ENCODE measurements around the gene ANGEL2.
A peak's percentile ranks its signal among the peaks of the same experiment; 100 is the strongest.
"Not testable (repeated sequence)": the region's sequence is repeated elsewhere in the genome, so short reads cannot be mapped to it uniquely, and the experiment has no call there.

ANGEL2 gene, protein sequence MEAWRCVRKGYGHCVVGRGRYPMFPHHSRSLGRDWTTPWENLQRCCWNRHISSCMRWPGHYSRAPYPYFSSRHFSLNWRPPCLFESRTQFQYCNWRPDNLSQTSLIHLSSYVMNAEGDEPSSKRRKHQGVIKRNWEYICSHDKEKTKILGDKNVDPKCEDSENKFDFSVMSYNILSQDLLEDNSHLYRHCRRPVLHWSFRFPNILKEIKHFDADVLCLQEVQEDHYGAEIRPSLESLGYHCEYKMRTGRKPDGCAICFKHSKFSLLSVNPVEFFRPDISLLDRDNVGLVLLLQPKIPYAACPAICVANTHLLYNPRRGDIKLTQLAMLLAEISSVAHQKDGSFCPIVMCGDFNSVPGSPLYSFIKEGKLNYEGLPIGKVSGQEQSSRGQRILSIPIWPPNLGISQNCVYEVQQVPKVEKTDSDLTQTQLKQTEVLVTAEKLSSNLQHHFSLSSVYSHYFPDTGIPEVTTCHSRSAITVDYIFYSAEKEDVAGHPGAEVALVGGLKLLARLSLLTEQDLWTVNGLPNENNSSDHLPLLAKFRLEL

DNA sequence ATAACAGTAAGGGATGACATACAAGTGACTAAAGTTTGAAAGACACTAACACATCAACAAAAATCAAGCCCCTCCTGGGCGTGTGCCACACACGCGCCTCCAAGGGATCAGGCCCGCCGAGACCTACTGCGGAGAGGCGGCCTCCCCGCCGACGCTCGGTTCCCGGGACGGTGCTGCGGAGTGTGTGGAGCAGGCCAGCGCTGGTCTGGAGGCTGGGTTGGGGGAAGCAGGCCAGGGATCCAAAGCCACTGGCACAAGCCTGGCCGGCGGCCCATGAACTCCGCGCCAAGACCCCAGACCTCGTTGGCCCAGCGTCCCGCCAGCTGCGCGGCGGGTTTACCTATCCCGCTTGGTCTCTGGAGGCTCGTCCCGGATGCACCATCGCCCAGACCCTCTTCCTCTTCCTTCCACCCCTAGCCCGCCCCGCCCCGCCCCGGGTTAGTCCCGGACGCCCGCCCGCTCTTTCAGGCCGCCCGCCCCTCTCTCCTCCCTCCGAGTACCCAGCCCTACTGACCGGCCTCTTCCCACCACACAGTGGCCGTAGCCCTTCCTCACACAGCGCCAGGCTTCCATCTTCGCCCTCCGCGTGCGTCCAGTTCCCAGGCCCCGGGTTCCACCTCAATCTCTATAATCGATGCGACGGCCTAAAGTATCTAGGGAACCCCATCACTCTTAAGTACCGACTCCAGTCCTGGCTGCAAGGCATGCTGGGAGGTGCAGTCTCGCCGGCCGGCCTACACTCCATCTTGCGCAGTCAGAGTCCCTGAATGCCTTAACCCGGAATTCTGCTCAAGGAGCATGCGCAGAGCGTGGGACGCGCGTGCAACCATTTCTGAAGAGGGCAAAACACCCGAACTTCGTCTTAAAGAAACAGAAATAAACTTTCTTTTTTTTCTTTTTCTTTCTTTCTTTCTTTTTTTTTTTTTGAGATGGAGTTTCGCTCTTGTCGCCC, at the start of gene ANGEL2:
ANGEL2 (minus strand) TSS at position 769 of the 952 bp plus-strand sequence; CDS start at position 573, 196 bp downstream.
- peak; percentile 98 for DNase-seq

DNA sequence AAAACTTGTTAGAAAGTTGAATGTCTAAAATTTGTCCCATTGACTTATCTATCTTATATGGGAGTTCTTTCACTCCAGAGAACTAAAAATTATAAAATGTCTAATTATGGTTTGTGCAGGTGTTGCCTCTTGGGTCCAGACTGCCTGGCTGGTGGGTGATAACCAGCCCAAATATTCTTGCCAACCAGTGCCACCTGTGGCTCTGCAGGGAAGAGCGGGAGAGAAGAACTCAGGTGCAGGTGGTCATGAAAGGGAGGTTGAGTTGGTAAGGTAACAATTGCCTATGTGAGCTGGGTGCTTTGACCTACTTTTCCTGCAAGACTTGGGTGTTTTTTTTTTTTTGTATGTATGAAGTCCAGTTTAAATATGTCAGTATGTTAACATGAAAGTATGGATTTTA, 45.6 kb upstream of the ANGEL2 start:
- no peak for DNase-seq

DNA sequence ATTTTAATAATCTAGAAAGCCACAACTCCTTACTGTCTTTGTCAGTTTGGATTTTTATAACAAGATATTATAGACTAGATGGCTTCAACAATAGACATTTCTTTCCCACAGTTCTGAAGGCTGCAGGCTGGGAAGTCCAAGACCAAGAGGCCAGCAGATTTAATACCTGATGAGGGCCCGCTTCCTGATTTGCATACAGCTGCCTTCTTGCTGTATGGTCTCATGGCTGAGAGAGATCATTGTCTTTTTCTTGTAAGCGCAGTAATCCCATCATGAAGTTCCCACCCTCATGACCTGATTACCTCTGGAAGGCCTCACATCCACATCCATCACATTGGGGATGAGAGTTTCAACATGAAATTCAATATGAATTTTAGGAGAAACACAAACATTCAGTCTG, 45.2 kb upstream of the ANGEL2 start:
- no peak for DNase-seq

DNA sequence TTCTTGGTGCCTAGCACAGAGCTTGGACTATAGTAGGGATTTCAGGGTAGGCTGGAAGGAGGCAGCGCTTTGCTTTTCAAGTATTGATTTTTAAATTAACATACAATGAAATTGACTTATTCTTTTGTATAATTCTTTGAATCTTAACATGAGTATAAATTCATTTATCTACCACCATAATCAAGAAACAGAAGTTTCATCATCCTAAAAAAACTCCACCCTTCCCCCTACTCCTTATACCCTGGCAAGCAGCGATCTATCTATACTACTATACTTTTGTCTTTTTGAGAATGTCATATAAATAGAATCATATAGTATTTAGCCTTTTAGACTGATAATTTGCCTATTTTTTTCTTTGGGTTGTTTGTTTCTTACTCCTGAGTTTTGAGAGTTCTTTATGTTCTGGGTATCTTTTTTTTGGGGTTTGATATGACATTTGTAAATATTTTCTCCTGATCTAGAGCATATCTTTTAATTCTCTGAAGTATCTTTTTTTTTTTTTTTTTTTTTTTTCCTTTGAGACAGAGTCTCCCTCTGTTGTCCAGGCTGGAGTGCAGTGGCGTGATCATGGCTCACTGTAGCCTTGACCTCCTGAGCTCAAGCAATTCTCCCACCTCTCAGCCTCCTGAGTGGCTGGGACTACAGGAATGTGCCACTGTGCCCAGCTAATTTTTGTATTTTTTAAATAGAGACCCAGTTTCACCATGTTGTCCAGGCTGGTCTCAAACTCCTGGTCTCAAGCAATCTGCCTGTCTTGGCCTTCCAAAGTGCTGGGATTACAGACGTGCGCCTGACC, 41.8 kb upstream of the ANGEL2 start:
- no peak for DNase-seq

DNA sequence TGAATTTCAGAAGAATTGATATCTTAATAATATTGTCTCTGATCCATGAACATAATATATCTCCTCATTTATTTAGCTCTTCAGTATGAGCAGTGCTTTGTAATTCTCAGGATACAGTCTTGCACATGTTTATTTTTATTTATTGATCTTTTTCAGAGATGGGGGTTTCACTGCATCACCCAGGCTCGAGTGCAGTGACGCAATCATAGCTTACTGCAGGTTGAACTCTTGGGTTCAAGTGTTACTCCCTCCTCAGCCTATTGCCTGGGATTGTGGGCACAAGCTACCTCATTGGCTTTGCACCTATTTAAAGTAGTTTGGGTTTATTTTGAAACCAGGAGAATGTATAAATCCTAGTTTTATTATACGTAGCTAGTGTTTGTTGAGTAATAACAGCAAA, 40.1 kb upstream of the ANGEL2 start:
- no peak for DNase-seq

DNA sequence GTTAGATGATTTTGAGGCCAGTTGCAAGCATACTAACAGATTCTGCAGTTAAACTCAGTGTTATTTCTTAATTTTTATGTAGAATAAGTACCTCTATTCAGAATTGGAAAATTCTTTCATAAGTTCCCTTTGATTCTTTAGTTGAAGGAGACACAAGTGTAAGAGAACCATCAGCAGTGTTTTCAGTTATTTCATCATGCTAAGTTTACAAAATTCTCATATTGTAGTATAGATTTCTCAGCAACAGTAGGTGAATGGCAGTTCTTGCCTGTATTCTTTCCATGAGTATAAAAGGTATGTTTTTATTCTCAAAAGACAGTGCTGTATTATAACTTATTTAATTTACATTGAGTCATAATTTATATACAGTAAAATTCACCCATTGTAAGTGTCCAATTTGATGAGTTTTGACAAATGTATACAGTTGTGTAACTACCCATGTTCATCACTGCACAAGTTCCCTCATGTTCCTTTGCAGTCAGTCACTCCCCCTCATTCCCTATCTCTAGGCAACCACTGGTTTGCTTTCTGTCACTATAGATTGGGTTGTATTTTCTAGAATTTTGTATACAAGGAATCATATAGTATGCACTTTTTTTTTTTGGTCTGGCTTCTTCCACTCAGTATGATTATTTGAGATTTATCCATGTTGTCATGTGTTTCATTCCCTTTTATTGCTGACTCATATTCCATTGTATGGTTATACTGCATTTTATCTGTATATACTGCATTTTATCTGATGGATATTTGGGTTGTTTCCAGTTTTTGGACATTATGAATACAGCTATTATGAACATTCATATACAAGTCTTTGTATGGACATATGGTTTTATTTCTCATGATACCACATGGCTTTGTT, 39.3 kb upstream of the ANGEL2 start:
- no peak for DNase-seq

DNA sequence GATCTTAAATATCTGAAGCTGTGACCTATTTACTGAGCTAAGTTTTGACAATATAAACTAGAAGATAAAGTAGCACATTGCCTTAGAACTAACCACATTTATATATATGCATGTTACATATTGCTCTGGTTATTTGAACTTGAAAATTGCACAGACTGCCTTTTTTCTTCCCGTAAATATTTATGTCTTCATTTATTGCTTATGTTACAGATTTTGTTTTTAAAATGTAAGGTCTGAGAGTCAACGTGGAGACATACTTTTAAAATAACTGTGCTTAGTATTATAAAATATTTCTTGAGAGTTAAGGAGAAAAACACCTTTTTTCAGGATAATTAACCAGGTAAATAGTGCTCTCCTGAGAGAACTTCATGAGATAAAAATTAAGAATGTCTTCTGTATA, 38.5 kb upstream of the ANGEL2 start:
- DNase-seq = no peak

DNA sequence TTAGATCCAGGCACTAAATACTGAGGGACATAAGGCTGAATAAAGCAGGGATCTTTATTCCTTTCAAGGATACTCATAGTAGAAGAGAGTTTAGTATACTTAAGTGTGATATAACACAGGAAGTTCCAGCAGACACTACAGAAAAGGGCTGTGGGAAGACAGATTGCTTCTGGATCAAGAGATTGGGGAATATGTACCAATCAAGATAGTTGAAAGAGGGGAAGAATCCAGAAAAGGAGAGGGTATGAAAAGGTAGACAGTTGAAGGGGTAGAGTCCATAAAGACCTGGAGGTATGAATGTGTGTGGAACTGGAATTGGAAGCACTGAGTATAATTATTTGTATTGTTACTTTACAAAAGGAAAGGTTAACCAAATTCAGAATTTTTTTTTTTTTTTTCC, 37.8 kb upstream of the ANGEL2 start:
- DNase-seq = no peak

DNA sequence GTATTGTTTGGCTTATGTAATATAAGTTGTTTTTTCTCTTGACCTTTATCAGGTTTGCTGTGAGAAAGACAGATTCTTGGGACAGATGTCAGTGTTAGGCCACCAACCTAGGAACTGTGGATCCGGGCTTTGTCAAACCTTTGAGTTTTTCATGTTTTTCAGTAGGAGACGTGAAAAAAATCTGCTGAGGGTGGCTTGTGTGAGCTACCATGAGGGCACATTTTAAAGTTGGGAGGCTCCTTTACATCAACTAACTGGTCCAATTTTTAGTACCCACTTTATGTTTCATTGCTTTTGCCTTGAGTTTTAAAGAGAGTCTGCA, 36.2 kb upstream of the ANGEL2 start:
- no peak for DNase-seq

DNA sequence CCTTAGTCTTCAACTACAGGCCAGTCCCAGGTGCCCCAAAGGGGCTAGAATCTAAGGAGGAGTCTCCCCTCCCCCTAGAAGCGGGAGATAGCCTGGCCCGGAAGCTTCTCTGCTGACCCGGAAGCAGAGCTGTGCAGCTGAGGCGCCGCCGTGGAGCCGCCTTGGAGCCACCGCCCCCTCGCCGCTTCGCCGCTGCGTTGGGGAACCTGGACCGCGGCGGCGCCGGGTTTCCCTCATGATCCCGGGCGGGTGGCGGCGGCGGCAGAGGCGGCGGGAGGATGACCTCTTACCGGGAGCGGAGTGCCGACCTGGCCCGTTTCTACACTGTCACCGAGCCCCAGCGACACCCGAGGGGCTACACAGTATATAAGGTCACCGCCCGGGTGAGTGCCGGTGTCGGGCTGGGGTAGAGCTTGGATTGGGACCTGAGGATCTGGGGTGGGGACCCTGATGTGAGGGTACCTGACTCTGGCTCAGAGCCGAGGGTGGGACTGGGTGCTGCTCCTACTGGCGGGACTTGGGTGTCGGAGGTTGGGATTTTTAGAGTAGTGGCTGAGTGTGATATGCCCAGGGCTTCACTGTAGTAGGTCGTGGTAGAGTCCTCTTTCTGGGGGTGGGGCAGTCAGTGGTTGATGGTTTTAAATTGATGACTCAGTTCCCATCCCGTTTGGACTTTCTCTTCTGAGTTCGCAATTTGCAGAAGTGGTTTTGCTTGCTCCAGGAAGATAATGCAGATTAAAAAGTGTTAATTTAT, 35.6 kb upstream of the ANGEL2 start, which contains the start of gene RPS6KC1:
RPS6KC1 (plus strand) TSS at position 115 of the 754 bp plus-strand sequence; CDS start at position 279, 164 bp downstream.
- DNase-seq = peak; percentile 90

DNA sequence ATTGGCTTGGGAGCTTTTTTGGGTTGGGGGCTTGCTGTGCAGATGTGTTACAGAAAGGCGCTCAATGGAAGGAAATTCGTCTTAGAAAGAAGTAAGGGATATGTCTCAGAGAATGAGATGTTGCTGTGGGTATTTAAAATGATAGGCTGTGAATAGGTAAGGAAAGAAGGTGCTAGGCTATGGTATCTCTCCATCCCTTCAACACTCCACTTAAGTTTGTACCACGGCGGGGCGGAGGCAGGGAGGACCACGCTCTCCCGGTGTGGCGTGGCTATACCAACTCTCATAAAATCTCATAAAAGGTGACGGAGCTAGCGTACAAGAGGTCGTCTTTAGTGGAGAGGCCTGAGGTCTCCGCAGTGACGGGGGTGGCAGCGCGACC, 35.1 kb upstream of the ANGEL2 start:
- DNase-seq = no peak

DNA sequence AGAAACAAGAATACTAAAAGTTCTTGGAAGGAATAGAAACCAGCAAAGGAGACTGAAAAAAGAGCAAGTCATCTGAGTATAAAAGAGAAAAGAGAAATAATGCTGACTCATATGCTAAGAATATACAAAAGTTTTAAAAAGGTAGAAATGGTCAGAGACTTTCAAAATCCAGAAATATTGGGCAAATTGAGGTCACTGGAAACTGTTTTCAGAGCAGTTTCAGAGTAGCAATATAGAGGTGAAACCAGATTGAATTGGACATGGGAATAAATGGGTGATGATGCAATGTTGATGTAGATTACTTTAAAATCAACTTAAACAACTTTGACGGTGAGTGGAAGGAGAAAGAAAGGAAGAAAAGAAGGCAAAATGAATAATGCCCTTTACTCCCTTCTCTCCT, 33.6 kb upstream of the ANGEL2 start:
- DNase-seq = no peak

DNA sequence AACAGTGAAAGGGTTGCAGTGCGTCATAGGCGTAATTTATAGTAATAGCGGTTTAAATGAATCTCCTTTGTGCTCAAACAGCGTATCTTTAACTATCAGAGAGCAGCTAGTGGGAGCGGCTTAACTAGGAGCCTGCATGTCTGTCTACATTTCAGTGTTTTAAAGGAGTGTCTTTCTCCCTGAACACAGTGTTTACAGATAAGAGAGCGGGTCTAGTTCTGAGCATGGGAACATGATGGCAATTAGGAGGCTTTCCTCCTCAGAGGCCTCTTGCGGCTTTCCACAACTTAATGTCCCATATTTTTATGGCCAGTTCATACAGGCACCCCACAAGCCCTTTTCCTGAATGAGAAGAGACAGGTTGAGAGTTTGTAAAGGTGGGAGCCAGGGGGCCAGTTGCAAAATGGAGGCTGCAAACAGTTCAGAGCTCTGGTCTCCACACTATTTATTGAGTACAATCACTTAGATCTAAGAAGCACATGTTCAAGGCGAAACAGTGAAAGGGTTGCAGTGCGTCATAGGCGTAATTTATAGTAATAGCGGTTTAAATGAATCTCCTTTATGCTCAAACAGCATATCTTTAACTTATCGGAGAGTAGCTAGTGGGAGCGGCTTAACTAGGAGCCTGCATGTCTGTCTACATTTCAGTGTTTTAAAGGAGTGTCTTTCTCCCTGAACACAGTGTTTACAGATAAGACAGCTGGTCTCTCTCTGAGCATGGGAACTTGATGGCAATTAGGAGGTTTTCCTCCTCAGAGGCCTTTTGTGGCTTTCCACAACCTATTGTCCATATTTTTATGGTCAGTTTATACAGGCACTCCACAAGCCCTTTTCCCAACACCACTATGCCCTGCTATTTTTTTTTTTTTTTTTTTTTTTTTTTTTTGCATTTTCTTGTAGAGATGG, 29.9 kb upstream of the ANGEL2 start:
- DNase-seq = not testable (repeated sequence)

DNA sequence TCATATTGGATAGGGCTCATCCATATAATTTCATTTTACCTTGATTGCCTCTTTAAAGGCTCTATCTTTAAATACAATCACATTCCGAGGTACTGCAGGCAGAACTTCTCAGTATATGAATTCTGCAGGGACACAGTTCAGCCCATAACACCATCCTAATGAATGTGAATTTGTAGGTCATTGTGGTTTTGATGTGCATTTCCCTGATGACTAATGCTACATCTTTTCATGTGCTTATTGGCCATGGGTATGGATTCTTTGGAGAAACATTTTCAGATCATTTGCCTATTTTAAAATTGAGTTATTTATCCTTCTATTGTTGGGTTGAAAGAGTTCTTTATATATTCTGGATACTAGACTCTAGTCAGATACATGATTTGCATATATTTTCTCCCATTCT, 25.8 kb upstream of the ANGEL2 start:
- DNase-seq = no peak

DNA sequence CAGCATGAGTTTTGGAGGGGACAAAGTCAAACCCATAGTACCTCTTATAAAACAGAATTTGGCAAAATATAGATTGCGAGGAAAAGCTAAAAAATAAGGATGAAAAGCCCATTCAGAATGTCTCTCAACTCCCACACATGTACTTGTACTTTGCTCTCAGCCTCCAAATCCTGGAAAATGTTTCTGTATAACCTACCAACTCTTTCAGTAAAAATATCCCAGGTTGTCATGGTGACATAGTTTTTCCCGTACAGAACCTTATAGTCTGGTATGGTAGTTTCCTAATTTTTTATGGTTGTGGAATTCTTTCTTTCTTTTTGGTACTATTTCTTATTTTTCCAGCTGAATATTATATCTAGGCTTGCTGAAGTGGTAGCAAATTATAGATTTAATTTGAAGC, 19.9 kb upstream of the ANGEL2 start:
- DNase-seq = no peak

DNA sequence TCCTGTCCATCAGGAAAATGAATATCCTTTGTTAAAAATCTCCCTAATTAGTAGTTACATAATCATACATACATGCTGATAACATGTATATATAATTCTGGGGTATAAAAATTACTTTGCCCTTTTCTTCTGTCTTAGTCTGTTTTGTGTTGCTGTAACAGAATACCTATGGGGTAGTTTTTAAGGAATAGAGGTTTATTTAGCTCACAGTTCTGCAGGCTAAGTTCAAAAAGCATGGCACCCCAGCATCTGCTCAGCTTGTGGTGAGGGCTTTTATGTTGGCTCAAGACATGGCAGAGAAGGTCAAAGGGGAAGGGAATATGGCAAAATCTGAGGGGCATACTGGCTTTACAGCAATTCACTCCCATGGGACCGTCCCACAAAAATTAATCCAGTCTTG, 19.0 kb upstream of the ANGEL2 start:
- DNase-seq = no peak

DNA sequence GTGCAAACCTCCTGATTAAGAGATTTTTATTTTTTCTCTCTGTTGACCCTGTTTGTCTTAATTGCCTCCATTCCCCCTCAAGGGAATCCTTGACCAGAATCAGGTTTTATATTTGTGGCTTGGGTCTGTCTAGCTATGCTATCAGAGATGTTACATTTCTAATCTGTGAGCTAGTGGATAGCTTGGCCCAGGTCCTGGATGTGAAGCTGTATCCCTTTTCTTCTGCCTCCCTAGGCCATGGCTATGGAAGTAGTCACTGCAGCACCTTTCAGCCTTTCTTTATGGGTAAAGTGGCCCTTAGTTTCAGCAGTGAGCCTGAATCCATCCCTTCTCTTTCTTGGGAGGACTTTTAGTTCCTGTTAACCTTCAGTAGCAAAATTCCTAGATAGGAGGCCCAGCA, 17.0 kb upstream of the ANGEL2 start:
- DNase-seq = no peak

DNA sequence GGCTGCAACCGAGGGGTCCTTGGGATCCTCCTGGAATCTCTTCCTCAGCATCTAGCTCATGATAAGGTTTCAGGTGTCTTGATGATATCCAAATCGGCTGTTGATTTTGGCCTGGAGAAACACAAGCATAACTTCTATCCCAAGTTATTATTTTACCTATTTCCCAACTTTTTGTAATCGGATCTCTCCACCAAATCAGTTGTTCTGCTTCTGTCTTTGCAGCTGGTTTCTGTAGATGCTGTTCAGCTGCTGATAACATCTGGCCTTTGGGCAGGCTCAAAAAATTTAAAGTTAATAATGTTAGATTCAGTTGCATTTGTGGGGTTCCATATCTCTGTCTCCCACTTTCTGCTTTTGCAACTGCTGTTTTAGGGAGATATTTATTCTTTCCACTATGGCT, 11.4 kb upstream of the ANGEL2 start:
- DNase-seq = not testable (repeated sequence)

DNA sequence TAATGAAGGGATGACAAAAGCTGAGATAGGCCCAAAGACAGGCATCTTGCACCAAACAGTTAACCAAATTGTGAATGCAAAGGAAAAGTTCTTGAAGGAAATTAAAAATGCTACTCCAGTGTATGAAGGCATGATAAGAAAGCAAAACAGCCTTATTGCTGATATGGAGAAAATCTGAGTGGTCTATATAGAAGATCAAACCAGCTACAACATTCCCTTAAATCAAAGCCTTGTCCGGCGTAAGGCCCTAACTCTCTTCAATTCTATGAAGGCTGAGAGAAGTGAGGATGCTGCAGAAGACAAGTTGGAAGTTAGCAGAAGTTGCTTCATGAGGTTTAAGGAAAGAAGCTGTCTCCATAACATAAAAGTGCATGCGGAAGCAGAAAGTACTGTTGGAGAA, 4.3 kb upstream of the ANGEL2 start:
- no peak for DNase-seq

DNA sequence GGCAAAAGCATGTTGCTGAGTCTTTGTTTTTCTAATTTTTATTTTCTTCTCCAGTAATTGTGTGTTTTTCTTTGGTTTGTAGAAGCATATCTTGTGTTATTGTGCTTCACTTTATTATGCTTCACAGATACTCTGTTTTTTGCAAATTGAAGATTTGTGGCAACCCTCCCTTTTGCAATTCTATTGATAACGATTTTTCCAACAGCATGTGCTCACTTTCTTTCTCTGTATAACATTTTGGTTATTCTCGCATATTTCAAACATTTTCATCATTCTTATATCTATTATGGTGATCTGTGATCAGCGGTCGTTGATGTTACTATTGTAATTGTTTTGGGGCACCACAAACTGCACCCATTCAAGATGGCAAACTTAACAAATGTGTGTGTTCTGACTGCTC, 3.8 kb upstream of the ANGEL2 start:
- DNase-seq = no peak

All from femur (tissue), 1 donor.